Kidney tubule cell (primary cell): ENCODE data around the gene RFFL.
"Not testable (repeated sequence)": the region's sequence is repeated elsewhere in the genome, so short reads cannot be mapped to it uniquely, and the experiment has no call there.

ENCODE experiments used
- DNase-seq: peaks from one replicate; pipeline ENCODE4 v3.0.0-alpha.2; 2018; ENCODE audit warnings: low spot score

Gene RFFL

DNA sequence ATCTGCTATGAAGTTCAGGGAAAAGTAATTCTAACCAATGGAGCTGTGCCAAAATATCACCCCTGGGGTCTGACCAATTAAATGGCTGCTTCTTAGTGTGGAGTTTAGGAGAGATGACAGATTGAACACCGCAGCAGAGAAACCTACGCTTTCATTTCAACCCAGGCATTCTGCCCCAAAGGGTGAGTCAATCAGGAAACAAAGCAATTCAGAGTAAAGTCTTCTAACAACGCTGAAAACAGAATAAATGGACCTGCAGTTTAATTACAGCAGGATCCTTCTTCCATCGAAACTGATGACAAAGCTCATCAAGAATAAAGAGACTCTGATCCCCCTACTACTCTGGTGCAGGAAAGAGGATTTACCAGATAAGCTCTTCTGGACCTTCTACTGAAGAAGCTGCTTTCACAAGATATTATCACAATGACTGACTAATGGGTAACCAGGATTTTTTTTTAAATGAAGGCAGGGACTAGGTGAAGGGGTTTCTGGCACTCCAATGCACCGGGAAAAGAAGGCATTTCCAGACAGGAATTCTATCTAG lies 16.7 kb downstream of the RFFL start:
- DNase-seq: peak; percentile 68

DNA sequence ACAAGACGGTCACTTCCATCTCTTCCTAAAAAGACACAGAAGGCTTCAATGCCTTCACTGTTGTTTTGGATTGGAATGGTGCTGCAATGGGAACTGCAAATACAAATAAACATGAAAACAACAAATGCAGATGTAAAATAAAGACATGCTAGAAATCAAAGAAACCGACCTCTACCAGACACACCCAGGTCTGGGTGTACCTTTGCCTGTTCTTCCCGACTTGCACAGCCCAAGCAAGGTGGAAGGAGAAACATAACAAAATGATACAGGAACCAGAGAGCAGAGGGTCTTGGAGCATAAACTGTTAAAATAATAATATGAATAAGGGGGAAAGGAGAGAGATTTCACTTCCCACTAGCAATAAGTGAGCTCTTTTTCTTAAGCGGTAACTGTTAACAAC lies 17.3 kb downstream of the RFFL start:
- DNase-seq: no peak

DNA sequence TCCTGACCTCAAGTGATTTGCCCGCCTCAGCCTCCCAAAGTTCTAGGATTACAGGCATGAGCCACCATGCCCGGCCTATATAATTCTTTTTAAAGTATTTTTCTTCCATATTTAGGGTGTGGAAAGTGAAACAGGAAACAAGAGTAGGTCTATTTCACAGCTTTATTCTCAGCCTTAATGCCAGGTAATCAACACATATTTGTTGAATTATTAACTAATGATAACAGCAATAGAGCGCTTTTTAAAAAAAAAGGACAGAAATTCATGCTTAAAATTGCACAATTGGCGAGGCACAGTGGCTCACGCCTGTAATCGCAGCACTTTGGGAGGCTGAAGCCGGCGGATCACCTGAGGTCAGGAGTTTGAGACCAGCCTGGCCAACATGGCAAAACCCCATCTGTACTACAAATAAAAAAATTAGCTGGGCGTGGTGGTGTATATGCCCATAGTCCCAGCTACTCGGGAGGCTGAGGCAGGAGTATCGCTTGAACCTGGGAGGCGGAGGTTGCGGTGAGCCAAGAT lies 18.0 kb downstream of the RFFL start:
- DNase-seq: not testable (repeated sequence)

DNA sequence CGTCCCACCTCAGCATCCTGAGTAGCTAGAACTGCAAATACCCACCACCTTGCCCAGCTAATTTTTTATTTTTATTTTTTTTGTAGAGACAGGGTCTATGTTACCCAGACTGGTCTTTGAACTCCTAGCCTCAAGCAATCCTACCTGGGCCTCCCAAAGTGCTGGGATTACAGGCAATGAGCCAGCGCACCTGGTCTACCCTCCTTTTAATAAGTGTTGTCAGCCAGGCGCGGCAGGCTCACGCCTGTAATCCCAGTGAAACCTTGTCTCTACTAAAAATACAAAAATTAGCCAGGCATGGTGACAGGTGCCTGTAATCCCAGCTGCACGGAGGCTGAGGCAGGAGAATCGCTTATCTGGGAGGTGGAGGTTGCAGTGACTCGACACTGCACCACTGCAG lies 19.3 kb downstream of the RFFL start:
- DNase-seq: no peak

DNA sequence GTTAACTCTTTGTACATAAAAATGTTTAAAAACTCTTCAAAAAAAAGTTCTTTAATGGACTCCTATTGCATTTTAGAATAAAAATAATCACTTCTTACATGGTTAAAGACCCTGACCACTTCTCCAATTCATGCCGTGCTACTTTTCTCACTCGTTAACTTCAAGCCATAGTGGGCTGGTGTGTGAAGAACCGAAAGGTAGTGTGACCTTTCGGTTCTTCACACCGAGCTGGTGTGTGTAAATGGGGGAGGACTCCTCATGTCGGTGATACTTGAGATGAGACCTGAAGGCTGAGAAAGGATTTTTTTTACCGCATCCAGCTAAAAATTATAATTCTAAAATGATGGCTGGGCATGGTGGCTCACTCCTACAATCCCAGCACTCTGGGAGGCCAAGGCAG lies 22.1 kb downstream of the RFFL start:
- DNase-seq: no peak

DNA sequence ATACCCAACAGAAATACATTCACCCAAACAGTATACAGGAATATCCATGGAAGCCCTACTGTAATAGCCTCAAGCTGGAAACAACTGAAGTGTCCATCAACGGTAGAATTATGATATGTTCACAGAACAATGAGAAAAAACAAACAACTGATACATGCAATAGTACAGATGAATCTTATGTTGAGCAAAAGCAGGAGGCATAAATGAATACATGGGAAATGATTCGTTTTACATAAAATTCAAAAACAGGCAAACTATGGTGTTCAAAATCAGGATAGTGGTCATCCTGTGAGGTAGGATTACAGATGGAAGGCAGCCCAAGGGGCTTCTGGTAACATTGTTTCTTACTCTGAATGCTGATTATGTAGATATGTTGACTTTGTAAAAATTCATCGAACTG lies 25.1 kb downstream of the RFFL start:
- no peak for DNase-seq

DNA sequence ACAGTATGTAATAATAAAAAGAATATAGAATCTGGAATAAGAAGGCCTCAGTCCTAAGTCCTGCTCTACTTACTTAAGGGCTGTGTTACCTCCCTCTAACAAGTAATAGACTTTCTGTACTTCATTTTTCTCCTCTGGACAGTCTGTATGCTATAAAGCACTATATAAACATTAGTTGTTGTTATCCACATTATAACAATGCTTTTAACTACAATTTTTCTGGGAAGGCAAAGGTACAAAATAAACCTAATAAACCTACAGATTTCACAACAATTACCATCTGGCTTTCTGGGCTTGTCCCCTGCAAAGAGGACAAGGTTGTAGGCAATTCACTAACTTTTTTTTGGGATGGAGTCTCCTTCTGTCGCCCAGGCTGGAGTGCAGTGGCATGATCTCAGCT lies 32.7 kb downstream of the RFFL start:
- no peak for DNase-seq

DNA sequence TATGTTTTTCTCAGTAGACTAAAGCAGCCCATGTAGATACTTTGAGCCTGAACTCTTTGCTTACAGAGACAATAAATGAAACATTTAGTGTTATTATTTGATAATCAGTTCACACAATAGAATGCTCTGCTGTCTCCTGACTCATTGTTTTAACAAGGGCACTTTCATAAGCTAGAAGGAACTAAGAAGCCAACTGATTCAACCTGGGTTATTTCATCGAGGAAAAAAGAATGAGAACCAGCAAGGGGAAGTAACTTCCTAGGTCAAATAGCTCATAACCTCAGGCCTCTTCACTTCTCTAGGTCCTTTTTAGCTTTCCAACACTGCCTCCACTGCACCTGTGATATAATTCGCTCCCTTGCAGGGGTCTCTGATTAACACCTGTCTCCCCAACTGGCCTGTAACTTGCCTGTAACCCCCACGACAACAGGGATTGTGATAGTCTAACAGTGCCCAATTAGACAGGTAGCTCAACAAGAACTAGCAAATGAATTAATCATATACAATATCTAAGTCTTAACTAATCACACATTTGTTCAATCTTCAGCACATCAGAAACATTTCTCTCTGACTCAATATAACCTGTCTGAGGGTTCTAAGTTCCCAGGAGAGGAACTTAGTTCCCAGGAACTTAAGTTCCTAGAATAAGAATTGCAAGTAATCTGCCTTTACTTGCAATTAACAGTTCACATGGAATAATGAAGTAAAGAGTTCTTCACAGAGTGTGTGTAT lies 34.8 kb downstream of the RFFL start:
- peak; percentile 48 for DNase-seq

DNA sequence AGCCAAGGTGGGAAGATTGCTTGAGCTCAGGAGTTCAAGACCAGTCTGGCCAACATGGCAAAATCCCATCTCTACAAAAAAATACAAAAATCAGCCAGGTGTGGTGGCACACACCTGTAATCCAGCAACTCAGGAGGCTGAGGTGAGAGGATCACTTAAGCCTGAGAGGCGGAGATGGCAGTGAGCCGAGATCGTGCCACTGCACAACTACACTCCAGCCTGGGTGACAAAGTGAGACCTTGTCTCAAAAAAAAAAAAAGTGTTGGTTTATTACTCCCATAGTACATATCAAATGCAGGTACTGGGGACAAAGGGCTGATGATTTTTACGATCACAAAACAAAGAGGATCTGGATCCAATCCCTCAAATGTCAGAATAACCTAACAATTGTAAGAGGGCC lies 35.4 kb downstream of the RFFL start:
- DNase-seq: not testable (repeated sequence)

DNA sequence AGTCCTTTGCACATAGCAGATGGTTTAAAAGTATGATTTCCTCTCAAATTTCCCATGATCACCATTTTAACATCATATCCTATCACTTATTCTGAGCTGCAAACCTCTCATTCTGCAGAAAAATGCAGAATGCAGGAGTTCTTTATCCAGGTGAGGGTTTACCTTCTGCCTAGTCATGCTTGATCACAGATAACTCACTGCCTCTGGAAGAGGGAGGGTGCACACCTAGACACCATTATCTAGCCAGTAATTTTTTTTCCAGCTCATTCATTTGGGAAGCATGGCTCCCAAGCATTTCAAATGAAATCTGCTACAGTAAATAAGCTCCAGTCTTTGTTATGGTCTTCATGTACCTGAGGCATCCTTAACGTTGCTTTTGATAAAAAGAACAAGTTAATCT lies 38.0 kb downstream of the RFFL start:
- no peak for DNase-seq

DNA sequence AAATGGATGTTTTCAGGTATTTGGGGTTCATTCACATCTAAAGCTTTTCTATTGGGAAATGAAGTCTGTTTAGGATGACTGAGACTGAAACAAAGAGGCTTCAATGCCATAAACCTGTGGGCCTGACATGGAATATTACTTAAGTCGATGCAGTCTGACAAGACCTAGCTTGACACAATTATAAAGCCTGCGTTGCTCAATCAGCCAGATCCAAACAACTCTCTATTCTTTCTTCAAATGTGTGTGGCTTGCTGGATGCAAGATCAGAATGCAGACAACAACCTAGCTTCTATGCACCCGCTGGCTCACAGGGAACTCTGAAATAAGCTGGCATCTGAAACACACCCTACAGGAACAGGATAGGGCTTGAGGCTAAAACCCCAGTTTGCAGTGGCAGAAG lies 40.0 kb downstream of the RFFL start:
- no peak for DNase-seq

DNA sequence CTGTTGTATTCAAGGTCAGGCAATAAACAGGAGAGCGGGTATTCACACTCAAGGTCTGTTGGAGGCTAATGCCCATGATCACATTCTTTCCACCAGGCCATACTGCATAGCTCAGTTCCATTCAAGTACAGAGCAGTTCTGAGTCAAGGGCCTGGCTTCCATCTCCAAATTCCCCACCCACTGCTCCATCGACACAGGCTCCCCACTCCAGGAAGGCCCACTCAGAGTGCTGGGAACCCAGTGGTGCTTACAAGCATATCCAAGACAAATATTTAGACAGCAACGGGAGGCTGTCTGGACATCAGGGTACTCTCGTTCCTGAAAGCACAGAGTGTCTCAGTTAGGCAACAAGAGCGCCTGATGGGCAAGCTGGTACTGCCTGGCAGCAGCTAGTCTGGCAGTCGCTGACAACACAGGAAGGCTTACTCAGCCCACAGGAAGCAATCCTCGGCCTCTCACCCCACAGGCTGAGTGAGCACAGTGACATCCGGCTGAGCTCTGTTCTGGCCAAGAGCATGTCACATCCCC lies 40.9 kb downstream of the RFFL start:
- peak; percentile 89 for DNase-seq

DNA sequence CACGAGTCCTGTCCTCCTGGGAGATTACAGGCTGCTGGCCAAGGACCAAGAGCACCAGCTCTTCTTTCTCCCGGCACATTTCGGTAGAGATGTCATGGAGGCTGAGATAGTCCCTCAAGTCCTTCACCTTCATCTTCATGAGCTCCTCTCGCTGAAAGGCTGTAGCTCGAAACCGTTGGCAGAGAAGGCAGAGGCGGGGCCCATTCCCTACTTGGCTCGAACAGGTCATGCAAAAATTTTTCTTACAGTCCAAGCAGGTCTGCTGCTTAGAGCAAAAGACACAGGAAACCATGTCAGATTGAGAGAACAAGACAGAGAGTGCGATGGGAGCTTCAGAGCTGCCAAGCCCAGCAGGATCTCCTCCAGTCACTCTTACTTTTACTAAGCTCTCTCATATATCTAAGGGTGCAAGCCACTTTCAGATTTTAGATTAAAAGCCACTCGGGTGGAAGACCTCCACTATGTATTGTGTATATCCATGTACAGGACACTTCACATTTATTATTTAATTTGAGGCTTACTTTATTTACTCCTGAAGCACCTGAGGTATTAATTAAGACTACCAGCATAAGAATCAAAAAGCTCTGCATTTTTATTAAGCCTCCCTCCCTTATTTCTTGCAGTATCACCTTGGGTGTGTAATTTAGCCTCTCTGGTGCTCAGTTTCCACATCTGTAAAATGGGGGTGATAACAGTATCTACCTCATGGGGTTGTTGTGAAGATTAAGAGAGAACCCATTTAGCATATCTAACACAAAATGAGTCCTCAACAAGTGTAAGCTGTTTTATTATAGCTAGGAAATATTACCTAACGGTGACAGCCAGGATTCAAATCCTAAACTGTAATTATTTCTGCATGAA lies 41.8 kb downstream of the RFFL start:
- DNase-seq: no peak

DNA sequence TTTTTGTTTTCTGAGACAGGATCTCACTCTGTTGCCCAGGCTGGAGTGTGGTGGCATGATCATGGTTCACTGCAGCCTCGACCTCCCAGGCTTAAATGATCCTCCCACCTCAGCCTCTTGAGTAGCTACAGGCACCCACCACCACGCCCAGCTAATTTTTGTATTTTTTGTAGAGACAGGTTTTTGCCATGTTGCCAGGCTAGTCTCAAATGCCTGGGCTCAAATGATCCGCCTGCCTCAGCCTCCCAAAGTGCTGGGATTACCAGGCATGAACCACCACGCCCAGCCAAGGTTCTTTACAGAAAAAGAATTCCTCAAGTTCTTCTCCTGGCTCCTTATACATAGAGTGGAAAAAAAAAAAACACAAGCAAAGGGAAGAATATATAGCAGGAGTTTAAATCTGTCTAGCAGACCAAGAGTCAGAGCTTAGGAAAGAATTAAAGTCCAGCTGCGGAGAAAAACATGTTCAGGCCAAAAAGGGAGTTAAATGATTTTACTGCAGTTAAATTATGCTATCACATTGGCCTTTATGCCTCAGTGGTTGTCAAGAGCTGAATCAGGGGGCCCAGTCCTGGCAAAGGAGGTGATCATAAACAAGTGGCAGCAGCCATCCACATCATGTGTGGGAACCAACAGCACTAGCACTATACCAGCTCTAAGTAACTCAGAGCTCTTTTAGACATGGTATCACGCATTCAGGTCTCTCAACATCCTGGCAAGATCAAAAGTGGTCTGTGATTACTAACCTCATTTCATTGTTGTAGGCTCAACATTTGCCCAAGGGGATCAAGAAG lies 43.9 kb downstream of the RFFL start:
- DNase-seq: no peak

DNA sequence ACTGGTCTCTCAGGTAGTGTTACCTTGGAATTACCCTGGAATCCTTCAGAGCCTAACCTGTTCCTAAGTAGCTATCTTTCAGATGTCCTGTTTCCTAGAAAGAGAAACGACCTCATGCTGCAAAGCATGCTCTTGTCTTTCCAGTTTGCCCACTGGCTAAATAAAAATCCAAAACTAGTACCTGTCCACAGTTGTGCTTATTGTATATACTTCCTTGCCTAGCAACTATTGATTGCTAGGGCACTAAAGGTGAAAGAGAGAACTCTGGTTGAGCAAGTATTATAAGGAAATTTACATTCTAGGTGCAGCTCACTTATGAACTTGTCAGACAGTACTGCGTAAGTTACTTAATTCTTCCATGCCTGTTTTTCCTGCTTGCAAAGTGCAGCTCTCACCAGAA lies 44.7 kb downstream of the RFFL start:
- DNase-seq: no peak

DNA sequence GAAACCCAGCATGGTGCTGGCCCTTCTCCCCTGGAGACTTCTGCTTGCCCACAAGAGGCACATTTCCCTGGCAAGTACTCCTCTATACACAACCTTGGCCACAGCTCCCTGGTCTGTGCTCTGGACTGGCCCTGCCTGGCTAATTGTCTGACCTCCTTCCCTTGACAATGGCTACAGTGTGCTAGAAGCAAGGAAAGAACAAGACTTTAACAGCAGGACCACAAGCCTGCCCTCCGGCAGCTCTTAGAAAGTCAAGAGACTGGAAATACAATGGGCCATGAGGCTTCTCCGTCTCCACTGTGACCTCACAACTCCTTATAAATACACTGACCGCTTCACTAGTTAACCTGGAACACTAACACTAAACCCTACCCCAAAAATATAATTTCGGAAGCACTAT lies 46.5 kb downstream of the RFFL start:
- DNase-seq: no peak

DNA sequence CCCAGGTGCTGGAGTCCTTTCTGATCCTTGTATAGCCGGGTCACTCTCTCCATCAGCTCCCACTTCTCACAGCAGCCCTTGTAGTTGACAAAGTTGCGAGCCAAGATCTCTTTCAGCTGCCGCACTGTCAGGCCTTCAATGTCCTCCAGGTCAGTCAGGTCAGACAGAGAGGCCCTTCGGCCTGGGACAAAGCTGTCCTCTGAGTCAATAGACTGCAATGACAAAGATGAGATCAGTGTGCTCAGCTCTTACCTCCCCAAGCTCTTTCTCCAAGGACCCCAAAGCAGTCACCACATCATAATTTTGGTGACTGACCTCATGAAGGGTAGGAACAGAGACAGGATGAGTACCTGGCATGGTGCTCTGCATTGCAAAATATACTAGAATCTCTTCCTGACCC lies 47.1 kb downstream of the RFFL start:
- no peak for DNase-seq

DNA sequence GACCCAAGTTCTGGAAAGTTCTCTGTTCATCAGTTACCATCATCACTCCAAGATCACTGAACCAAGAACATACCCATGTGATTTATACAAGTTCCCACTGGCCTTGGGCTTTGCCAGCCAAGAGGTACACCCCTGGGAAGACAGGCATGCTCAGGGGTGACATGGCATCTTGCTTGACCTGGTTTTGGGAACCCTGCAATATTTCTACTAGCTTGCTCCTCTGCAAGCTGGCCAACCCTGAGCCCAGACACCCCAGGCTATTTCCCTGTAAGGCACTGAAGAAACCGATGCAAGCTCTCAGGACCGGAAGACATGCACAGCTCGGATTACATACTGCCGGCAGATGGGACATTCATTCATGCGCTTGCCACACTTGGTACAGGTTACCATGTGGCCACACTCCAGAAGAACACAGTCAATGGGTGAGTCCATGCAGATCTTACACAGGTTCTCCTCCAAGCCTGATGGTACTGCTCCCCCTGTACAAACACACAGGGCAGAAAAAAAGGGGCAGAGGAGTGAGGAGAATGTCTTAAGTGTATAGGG lies 51.8 kb downstream of the RFFL start:
- no peak for DNase-seq

DNA sequence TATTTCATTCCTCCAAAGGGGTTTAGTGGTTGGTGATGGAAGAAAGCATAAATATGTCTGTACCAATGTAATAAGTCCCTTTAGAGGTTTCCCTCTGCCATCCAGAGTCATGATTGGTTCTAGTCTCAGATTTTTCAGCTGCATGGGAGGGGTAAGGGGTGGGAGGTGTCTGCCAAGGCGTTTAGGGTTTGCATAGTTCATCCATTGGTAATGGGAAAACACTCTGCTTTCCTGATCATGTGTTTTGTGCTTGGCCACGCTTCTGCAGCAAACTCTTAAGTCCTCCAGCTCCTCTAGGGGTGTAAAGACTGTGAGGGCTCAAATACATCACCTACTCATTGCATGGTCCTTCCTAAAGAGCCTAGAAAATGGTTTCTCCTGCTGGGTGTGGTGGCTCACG lies 53.4 kb downstream of the RFFL start:
- DNase-seq: no peak

DNA sequence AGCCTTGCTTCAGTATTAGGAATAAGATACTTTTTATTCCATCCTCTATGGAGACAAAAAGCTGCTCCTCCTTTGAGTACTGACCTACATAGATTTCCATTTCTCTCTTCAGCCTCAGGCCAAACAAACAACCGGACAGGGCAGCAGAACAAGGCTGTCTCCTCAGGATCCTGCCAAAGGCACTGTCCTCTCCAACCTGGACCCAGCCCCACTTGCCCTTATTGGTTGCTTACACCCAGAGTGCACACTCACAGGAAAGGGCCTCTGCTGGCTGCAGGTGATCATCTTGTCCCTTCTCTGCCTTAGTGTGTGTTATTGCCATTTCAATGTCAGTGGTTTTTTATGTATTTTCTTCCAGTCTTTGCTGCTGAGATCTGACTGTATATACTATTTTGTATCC lies 56.5 kb downstream of the RFFL start:
- no peak for DNase-seq

DNA sequence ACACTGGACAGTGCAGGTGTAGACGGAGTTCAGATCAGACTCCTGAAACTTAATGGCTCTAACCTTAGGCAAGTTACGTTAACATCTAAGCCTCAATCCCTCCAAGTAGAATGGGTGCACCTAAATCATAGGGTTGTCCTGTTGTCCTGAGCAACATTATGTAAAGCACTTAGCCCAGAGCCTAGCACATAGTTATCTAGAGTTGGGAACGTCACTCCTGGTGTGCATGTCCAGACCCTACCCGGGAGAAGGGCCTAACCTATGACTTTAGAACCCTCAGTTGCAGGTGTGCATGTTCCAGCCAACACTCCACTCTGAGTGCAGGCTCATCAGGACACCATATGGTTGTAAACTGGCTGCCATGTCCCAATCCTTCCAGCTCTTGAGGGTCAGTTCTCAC lies 57.2 kb downstream of the RFFL start:
- DNase-seq: no peak

DNA sequence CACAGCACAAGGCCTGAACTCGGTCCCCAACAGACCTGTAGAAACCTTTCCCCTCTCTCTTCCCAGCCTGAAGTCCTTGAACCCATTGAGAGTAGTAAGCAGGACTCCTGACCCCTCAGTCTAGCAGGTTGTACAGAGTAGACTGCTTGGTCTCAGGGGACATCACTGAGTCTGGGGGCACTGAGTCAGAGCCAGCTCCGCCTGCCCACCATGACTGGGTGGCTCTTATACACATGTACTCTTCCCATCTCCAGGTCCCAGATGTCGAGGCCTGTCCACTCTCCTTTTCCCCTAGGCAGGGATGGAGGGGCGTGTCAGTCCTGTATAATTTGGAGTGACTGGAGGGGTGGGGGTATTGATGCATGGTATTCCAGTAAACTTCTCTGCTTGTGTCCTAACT lies 59.7 kb downstream of the RFFL start:
- no peak for DNase-seq
